NCI-H146 (cell line): ENCODE data around the gene ATP10A.

Experiments used
- DNase-seq: peaks from one replicate; lab custom pipeline; 2025; lab: John Stamatoyannopoulos, UW

ATP10A gene

DNA sequence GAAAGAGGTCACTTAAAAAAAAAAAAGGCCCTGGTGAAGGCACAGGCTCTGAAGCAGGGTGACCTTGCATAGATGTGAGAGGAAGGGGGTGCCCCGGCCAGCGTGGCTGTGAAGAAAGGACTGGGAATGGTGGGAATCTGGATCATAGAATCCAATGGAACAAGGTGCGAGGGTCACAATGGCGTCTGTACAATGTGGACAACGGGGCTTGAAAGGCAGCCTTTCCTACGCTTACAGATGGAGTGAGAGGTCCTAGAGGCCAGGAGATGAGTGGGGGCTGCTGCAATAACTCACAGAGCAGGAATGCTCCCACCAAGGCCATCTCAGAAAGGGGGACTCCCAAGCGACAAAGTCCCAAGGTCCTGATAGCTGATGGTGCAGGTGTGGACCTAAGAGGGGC lies 162.2 kb downstream of the ATP10A start:
- DNase-seq = no peak

- no peak for DNase-seq
Observed at GRCh38 chr15:25697586-25697985, 165.5 kb downstream of the ATP10A start.

DNA sequence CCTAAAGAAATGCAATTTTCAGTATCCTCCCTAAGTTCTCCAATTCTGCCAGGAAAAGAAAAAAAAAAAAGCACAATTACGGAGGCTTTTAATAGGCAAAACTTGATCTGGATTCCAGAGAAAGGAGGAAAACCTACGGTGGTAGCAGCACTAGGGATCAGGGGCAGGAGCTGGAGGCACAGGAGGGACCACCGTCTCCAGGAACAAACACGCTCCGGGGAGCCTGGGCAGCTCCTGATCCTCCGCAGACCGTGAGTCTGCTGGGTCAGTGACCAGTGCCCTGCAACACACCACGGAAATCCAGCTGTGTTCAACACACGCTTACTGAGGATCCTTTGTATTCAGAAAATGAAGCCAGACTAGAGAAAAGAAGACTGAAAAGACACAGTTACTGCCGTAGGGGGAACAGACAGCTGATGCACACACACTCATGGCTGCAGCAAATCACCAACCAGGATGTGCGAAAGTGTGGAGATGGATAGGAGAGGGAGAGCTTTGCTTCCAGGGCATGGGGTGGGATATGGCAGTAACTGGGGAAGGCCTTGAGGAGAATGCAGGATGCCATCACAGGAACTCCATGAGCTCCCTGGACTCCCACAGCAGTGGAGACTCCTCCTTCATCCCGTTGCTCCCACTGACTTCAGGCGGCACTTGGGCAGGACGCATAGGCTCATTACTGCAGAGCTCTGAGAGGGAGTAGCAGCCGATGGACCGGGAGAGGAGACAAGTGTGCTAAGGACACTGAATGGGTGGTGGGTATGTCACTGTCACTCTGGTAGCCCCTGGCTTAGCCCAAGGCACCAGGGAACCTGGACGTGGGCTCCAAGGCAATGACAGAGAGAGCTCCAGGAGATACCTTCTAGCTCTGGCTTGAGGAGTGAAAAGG lies 167.0 kb downstream of the ATP10A start:
- no peak for DNase-seq

GRCh38 chr15:25694823-25695312 lies 168.3 kb downstream of the ATP10A start:
- no peak for DNase-seq

DNA sequence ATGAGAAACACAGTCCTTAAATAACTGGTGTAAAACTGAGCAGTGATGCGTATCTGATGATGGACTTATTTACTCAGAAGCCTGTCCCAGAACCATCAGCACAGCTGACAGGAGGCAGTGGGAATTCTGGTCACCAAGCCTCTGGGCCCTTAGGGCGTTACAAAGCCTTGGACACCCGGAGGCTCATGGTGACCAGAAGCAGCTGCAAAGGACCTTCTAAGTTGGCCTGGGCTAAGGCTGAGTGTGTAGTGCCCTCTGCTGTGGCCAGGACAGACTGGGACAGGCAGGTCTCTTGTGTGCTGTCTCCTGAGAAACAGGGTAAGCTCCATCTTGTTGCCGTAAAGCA lies 168.9 kb downstream of the ATP10A start:
- DNase-seq = no peak

DNA sequence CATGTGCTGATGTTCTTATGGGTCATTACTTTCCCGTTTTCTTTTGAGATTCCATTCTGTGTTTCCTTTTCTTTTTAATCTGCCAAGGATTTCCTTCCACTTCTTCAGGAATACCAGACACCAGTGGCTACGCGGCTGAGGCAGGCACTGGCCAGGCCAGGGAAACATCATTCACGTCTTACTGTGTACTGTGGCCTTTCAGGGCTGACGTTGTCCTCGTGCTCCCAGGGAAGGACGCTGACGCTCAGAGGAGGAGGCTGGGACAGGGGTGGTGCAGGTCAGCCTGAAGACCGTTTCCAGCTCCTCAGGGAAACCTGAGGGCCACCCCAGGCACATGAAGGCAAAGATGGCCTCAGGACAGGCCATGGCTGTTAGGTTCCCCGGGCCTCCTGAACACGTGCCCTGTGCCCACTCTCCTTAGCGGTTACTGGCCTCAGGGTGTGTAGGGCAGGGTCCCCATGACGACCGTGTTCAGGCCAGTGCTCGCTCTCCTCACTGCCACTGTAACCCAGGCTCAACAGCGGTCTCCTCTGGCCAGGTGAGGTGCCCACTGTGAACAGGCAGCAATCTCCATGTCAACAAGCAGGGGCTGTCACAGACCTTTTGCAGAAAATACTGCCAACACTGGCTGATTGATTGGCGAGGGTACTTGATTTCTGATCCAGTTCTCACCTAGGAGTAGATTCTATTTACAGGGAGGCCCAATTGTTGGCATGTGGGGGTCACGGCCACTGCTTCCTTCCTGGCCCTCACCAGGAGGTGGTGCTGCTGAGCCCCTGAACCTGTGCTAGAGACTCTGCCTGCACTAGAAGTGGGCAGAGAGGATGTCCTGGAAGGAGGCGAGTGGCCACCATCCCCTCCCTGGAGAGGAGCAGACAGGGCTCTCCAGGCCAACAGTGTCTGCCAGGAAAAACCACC lies 169.5 kb downstream of the ATP10A start:
- DNase-seq = no peak

DNA sequence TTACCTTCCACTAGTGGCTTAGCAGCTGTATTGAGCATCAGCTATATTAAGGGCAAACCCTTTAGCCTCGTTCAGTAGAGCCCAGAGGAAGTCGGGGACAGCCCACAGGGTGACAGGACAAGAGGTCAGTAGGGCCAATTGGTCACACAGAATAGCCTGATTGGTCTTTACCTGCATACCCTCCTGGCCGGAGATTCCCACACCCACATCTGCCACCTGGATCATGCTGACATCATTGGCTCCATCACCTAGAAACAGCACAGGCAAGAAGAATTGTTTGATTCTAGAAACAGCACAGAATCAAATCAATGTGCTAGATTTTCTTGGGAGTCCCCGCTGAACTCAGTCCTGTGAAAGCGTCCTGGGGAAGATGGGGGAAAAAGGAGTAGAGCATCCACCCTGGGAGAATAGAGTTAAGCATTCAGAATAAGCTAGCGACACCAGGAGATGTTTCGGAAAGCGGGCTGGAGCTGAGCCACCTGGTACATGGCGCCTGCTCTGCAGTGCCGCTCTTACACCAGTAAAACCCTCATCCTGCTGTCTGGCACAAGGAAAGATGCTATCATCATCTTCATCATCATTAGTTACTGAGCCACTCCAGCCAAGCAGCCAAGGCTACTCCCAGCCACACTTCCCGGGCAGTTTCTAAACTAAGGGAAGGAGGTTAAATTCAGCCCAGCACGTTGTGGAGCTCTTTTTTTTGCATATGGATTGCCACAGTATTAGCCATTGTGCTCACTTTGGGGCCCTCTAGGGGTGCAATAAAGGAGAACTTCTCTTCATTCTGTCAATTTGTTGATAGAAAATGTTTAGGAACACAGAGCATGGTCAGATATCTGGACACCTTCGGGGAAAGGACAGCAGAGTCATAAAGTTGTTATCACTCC lies 171.3 kb downstream of the ATP10A start:
- DNase-seq = no peak

- DNase-seq = no peak
Observed at GRCh38 chr15:25690673-25691543, 172.2 kb downstream of the ATP10A start.

DNA sequence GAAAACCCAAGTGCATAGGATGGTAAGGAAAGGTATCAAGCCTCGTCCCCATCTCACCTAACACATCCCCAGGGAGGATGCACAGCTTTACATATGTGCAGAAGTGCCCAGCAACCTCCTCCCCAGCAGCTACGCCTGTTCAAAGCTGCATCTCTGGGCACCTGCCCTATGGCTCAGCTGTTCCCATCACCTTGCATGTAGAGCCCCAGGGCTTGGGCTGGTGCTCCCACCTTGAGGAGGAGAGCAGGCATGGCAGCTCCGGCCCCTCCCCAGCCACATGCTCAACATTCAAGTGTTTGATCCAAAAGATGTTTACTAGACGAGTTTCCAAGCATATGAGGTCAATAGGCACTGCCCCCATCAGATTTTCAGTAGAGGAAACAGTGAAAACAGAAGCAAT lies 173.5 kb downstream of the ATP10A start:
- DNase-seq = no peak

DNA sequence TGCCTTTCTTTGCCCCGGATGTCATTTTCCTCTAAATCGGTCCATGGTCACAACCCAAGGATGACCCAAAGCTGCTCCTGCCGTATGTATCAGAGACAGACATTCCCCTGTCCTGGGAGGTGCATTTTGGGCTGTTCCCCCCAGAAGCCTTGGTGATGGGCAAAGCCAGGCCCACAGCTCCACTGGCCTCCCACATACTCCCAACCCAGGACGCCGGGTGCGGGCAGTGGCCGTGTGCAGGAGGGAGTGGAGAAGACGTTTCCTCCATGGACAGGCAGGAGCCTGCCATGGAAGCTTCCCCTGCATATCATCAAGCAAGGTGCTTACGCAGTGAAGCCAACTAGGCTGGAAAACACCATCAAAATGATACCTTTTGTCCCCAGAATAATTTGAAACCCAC lies 175.0 kb downstream of the ATP10A start:
- no peak for DNase-seq

GRCh38 chr15:25687689-25688088 lies 175.4 kb downstream of the ATP10A start:
- no peak for DNase-seq

GRCh38 chr15:25687276-25687675 lies 175.9 kb downstream of the ATP10A start:
- DNase-seq = no peak

- no peak for DNase-seq
Observed at GRCh38 chr15:25686780-25687179, 176.3 kb downstream of the ATP10A start.

DNA sequence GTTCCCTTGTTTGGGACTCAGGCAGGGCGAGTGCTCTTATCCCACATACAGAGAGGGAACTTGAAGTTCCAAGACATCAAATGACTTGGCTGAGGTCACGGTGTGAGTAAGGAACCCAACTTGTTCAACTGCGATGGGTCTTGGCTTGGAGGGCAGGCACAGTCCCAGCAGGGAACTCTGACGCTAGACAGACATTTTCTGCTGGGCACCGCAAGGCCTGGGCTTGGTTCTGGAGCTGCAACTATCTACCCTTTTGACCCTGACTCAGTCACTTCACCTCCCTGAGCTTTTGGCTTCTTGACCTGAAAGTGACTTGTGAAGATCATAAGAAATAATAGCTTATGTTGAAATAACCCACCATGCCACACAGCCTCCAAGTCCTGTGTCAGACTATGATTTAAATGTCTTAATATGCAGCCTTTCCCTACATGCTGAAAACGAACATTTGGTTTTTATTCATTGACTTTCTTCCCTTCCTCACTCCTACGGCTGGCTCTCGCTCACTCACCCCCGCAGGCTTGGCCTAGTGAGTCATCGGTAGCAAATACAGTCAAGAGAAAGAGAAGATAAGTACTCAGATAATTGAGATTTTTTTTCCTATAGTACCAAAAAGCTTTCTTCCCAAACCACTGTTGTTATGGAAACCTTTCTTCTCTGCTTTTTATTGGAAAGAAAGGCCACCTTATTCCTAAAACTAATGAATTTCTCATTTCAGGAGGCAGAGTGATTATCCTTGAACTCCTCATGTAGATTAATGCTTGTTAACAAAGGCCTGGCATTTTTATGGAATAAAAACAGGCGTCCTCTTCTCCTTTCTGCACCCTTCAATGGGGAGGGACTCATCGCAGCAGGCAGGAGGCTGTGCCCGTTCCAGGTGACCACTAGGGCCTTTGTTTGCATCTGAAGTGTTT lies 178.4 kb downstream of the ATP10A start:
- DNase-seq = no peak

GRCh38 chr15:25683911-25684310 lies 179.2 kb downstream of the ATP10A start:
- no peak for DNase-seq

DNA sequence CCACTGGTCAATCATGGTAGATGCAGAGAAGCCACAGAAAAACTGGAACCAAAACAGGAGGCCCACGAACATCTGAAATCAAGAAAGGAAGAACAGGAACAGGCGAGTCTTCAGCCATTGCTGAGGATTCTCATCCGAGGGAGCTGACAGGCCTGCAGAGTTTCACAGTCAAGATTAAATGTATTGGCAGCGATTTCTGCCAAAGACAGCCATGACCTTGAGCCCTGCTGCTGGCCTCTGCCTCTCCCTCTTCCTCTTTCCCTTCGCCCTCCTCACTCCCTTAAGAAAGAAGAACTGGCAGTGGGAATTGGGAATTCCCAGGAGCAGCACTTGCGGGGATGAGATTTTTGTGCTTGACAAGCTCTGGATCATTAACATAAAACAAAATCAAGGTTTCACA lies 179.7 kb downstream of the ATP10A start:
- DNase-seq = no peak

DNA sequence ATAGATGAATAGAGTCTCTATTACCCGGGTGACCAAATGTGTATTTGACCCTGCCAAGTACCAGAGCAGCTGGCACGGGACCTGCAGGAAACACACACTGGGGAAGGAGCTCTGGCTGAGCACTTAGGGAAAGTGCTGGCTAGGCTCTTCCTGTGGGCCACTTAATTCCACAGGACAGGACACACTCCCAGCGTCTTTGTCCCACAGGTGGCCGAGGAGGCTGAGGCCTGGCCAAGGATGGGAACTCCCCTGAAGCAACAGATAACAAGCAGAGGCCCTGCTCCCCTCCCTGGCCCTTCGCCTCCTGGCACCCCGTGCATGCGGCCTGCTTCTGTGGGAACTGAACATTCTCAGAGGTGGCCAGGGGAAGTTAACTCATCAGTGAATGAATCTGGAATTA lies 180.8 kb downstream of the ATP10A start:
- no peak for DNase-seq

GRCh38 chr15:25680686-25681025 lies 182.5 kb downstream of the ATP10A start:
- DNase-seq = no peak

- no peak for DNase-seq
Observed at GRCh38 chr15:25679964-25680685, 183.0 kb downstream of the ATP10A start.
